ENCODE measurements around the gene GLT6D1. TPM values are rescaled to one million over a fixed set of nuclear protein-coding genes. Genes with fewer than 3 reads are reported as not detected.

Gene GLT6D1
- total and polyA plus RNA-seq, 2 donors (not counting 1 experiment from before 2014, with no cell fraction given) = not detected

- H3K27ac ChIP-seq (ENCODE audit: low read length in 2 of 2) = no peak overlapping the region
- 84% methylated on average over 22 of the region's 22 CpGs for WGBS (ENCODE audit: insufficient coverage)
- no peaks in the 10 kb centered on the region for H3K4me1 Mint-ChIP-seq
- ChIA-PET POLR2A (no interaction called here), CTCF (no interaction called here)
- no peaks in the 10 kb centered on the region for H3K36me3 ChIP-seq (replicated peaks in 1 of 2; ENCODE audit: control extremely low read depth in 1 of 2, control insufficient read depth in 1 of 2, extremely low read depth in 1 of 2, insufficient read depth in 2 of 2, low read length in 1 of 2)
- no peak overlapping the region for H3K9ac ChIP-seq (ENCODE audit: low read length)
- peaks cover 18% of the 10 kb centered on the region for H3K27me3 Mint-ChIP-seq
- no peak for TF ChIP-seq EZH2 (IDR thresholded peaks at IDR 0.05; ENCODE audit: borderline replicate concordance, insufficient read depth, low read depth, low read length, poor library complexity, severe bottlenecking)
- TF ChIP-seq CTCF (IDR thresholded peaks at IDR 0.05) = no peak
- DNase-seq (no peak), ATAC-seq (ENCODE audit: low read depth) (no peak)
- intact Hi-C loops (cut with micrococcal nuclease) = no loop called here
- no peaks in the 10 kb centered on the region for H3K9me3 Mint-ChIP-seq (ENCODE audit: insufficient read depth)
- no peak overlapping the region for H3K4me3 Mint-ChIP-seq
- no peak overlapping the region for H3K4me3 ChIP-seq (ENCODE audit: control extremely low read depth in 1 of 5, extremely low read depth in 1 of 5, insufficient read depth in 1 of 5, low read depth in 2 of 5, low read length in 4 of 5)
- H3K27ac Mint-ChIP-seq = no peak overlapping the region
- no peaks in the 10 kb centered on the region for H3K9me3 ChIP-seq (ENCODE audit: control extremely low read depth in 1 of 3, control insufficient read depth in 2 of 3, insufficient read depth in 1 of 3, low read length in 2 of 3)
- H3K4me2 ChIP-seq (replicated peaks; ENCODE audit: low read depth, low read length, poor library complexity, severe bottlenecking) = no peak overlapping the region
- no peaks in the 10 kb centered on the region for H3K4me1 ChIP-seq (ENCODE audit: control insufficient read depth in 2 of 2, insufficient read depth in 2 of 2, low read length in 2 of 2)
- no peak overlapping the region for H2AFZ ChIP-seq (ENCODE audit: insufficient read depth, low read depth, low read length, poor library complexity, severe bottlenecking)
- H4K20me1 ChIP-seq (ENCODE audit: control insufficient read depth, insufficient read depth, low read length, poor library complexity, severe bottlenecking) = no peaks in the 10 kb centered on the region
- peaks cover 0 to 6% (median 0%) of the 10 kb centered on the region in 4 experiments for H3K27me3 ChIP-seq (replicated peaks in 1 of 4; ENCODE audit: control extremely low read depth in 1 of 4, control insufficient read depth in 3 of 4, insufficient read depth in 4 of 4, low read length in 3 of 4)
- H3K79me2 ChIP-seq (ENCODE audit: control insufficient read depth, insufficient read depth, low read length) = no peaks in the 10 kb centered on the region
Measured at GRCh38 chr9:135591506-135592330, 47.6 kb downstream of the GLT6D1 start.

GRCh38 chr9:135590486-135591079 is 48.8 kb downstream of the GLT6D1 start:
- DNase-seq = no peak

More at GRCh38 chr9:135590486-135591079, 48.8 kb downstream of the GLT6D1 start:
- H3K4me1 Mint-ChIP-seq = no peaks in the 10 kb centered on the region
- Histone ChIP-seq H3K4me3 (ENCODE audit: control extremely low read depth in 1 of 5, extremely low read depth in 1 of 5, insufficient read depth in 1 of 5, low read depth in 2 of 5, low read length in 4 of 5) (no peak overlapping the region), H2AFZ (ENCODE audit: insufficient read depth, low read depth, low read length, poor library complexity, severe bottlenecking) (no peak overlapping the region), H3K27me3 (replicated peaks in 1 of 4; ENCODE audit: control extremely low read depth in 1 of 4, control insufficient read depth in 3 of 4, insufficient read depth in 4 of 4, low read length in 3 of 4) (no peaks in the 10 kb centered on the region), H3K9me3 (ENCODE audit: control extremely low read depth in 1 of 3, control insufficient read depth in 2 of 3, insufficient read depth in 1 of 3, low read length in 2 of 3) (no peaks in the 10 kb centered on the region), H4K20me1 (ENCODE audit: control insufficient read depth, insufficient read depth, low read length, poor library complexity, severe bottlenecking) (no peaks in the 10 kb centered on the region), H3K79me2 (ENCODE audit: control insufficient read depth, insufficient read depth, low read length) (no peaks in the 10 kb centered on the region), H3K9ac (ENCODE audit: low read length) (no peak overlapping the region), H3K4me2 (replicated peaks; ENCODE audit: low read depth, low read length, poor library complexity, severe bottlenecking) (no peak overlapping the region), H3K4me1 (ENCODE audit: control insufficient read depth in 2 of 2, insufficient read depth in 2 of 2, low read length in 2 of 2) (no peaks in the 10 kb centered on the region), H3K27ac (ENCODE audit: low read length in 2 of 2) (no peak overlapping the region), H3K36me3 (replicated peaks in 1 of 2; ENCODE audit: control extremely low read depth in 1 of 2, control insufficient read depth in 1 of 2, extremely low read depth in 1 of 2, insufficient read depth in 2 of 2, low read length in 1 of 2) (no peaks in the 10 kb centered on the region)
- H3K27me3 Mint-ChIP-seq = peaks cover 12% of the 10 kb centered on the region
- intact Hi-C loops (cut with micrococcal nuclease) = no loop called here
- ATAC-seq (ENCODE audit: low read depth) = no peak
- H3K27ac Mint-ChIP-seq = no peak overlapping the region
- WGBS (ENCODE audit: insufficient coverage) = 89% methylated on average over 23 of the region's 25 CpGs
- no peaks in the 10 kb centered on the region for H3K9me3 Mint-ChIP-seq (ENCODE audit: insufficient read depth)
- POLR2A ChIA-PET = no interaction called here
- TF ChIP-seq EZH2 (IDR thresholded peaks at IDR 0.05; ENCODE audit: borderline replicate concordance, insufficient read depth, low read depth, low read length, poor library complexity, severe bottlenecking) (no peak), CTCF (IDR thresholded peaks at IDR 0.05) (no peak)
- no peak overlapping the region for H3K4me3 Mint-ChIP-seq
- CTCF ChIA-PET = no interaction called here
